Activated CD4-positive, alpha-beta T cell treated with anti-CD3 and anti-CD28 coated beads, Interleukin-2, amount 50 U/mL, for 16 hours (primary cell): ENCODE data around the gene EAF1.

Source experiments
- DNase-seq: peaks from one replicate; pipeline ENCODE4 v3.0.0-alpha.2; 2020

The EAF1 gene

GRCh38 chr3:15486979-15487378 is 59.6 kb downstream of the EAF1 start:
- no peak for DNase-seq

- DNase-seq = no peak
These were observed 60.6 kb downstream of the EAF1 start for GRCh38 chr3:15488002-15488401.

DNA sequence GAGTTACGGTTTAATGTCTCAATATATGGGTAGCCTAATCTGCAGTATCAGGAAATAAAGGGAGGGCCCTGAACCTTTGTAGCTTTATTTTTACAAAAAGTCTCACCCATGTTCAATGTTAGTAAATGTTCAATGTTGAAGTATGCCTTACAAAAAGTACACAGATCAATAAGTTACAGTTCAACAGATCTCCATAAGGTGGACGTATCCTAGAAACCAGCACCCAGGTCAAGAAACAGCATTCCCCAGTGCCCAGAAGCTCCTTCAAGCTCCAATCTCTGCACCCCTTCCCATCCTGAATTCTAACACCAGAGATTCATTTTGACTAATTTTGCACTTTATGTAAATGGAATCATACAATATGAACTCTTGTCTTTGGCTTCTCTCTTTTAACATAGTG is 62.8 kb downstream of the EAF1 start:
- no peak for DNase-seq

GRCh38 chr3:15491143-15491542 is 63.7 kb downstream of the EAF1 start:
- DNase-seq = no peak
